B cell (primary cell): Measurements from ENCODE around the gene ASCL2. TPM values are rescaled to one million over a fixed set of nuclear protein-coding genes. Genes with fewer than 3 reads are reported as not detected.

Experiments used
- ATAC-seq: fragments of 200-7000 bp; cut with Tn5 transposase; one replicate; pipeline ENCODE4 v1.10.0; 2021; ENCODE audit warnings: low read depth, mild to moderate bottlenecking, moderate number of reproducible peaks, moderate library complexity
- CTCF ChIA-PET: fragments of 350-600 bp; sonication (Branson Sonifier 250); formaldehyde crosslinking; loops from one replicate; lab custom pipeline; 2021; ENCODE audit warnings: antibody characterized with exemption, inconsistent platforms; lab: Charles Lee
- POLR2A ChIA-PET: fragments of 350-600 bp; sonication (Branson Sonifier 250); formaldehyde crosslinking; loops from one replicate; lab custom pipeline; 2021; ENCODE audit warnings: antibody characterized with exemption; lab: Charles Lee
- DNase-seq: peaks from one replicate; pipeline ENCODE4 v3.0.0; 2013
- H2AFZ ChIP-seq: 2 replicates; pipeline ENCODE4 v1.6.1; 2012; ENCODE audit warnings: mild to moderate bottlenecking, low read depth, low read length; ENCODE audit not compliant: insufficient read depth, poor library complexity, severe bottlenecking
- H3K27ac ChIP-seq, 2 donors: 1 replicate in 1 of 2; 2 replicates in 1 of 2; pipeline ENCODE4 v1.5.1; 2012 to 2013; ENCODE audit warnings: low read length in 2 of 2, mild to moderate bottlenecking in 2 of 2, moderate library complexity in 1 of 2
- H3K27me3 ChIP-seq, 4 experiments: fragments of 200-600 bp in 1 of 4; sonication (generic) in 1 of 4; replicated peaks in 1 of 4; 1 replicate in 2 of 4; 2 replicates in 2 of 4; pipeline versions ENCODE4 v1.6.1 to v1.7.0; 2013 to 2016; ENCODE audit warnings: low read length in 3 of 4, mild to moderate bottlenecking in 2 of 4, mixed read lengths in 1 of 4, moderate library complexity in 1 of 4; ENCODE audit not compliant: insufficient read depth in 4 of 4, control insufficient read depth in 3 of 4; ENCODE audit errors: control extremely low read depth in 1 of 4
- H3K36me3 ChIP-seq, 2 experiments: replicated peaks in 1 of 2; 1 replicate in 1 of 2; 2 replicates in 1 of 2; pipeline versions ENCODE4 v1.6.1 to v1.7.1; 2013; ENCODE audit warnings: low read length in 1 of 2; ENCODE audit not compliant: insufficient read depth in 2 of 2, control insufficient read depth in 1 of 2; ENCODE audit errors: control extremely low read depth in 1 of 2, extremely low read depth in 1 of 2
- H3K4me1 ChIP-seq, 2 donors: fragments of 200-600 bp in 1 of 2; sonication (generic) in 1 of 2; 1 replicate in 1 of 2; 2 replicates in 1 of 2; pipeline versions ENCODE4 v1.5.1 to v1.6.1; 2013 to 2017; ENCODE audit warnings: low read length in 2 of 2; ENCODE audit not compliant: control insufficient read depth in 2 of 2, insufficient read depth in 2 of 2
- H3K4me2 ChIP-seq: replicated peaks from 2 replicates; pipeline ENCODE3; 2012; ENCODE audit warnings: mild to moderate bottlenecking, low read depth, low read length; ENCODE audit not compliant: poor library complexity, severe bottlenecking
- H3K4me3 ChIP-seq, 5 experiments: fragments of 200-600 bp in 1 of 5; sonication (generic) in 1 of 5; 1 replicate in 3 of 5; 2 replicates in 2 of 5; pipeline versions ENCODE4 v1.5.1 to v1.7.0; 2011 to 2016; ENCODE audit warnings: low read length in 4 of 5, mild to moderate bottlenecking in 4 of 5, low read depth in 2 of 5, control low read depth in 1 of 5, moderate library complexity in 1 of 5; ENCODE audit not compliant: insufficient read depth in 1 of 5; ENCODE audit errors: control extremely low read depth in 1 of 5, extremely low read depth in 1 of 5
- H3K79me2 ChIP-seq: fragments of 200-600 bp; sonication (generic); one replicate; pipeline ENCODE4 v1.6.0; 2016; ENCODE audit warnings: low read length; ENCODE audit not compliant: control insufficient read depth, insufficient read depth
- H3K9ac ChIP-seq: fragments of 200-600 bp; sonication (generic); 2 replicates; pipeline ENCODE4 v1.6.1; 2017; ENCODE audit warnings: mild to moderate bottlenecking, low read length, moderate library complexity
- H3K9me3 ChIP-seq, 3 donors: one replicate each; pipeline versions ENCODE4 v1.6.1 to v1.7.1; 2013; ENCODE audit warnings: low read length in 2 of 3; ENCODE audit not compliant: control insufficient read depth in 2 of 3, insufficient read depth in 1 of 3; ENCODE audit errors: control extremely low read depth in 1 of 3
- H4K20me1 ChIP-seq: 2 replicates; pipeline ENCODE4 v1.6.0; 2012; ENCODE audit warnings: mild to moderate bottlenecking, low read length; ENCODE audit not compliant: insufficient read depth, control insufficient read depth, poor library complexity, severe bottlenecking
- H3K27ac Mint-ChIP-seq: one replicate; pipeline ENCODE4 v1.8.0; 2021; ENCODE audit warnings: mixed read lengths
- H3K27me3 Mint-ChIP-seq: one replicate; pipeline ENCODE4 v1.8.0; 2021; ENCODE audit warnings: mixed read lengths
- H3K4me1 Mint-ChIP-seq: one replicate; pipeline ENCODE4 v1.8.0; 2021; ENCODE audit warnings: mixed read lengths
- H3K4me3 Mint-ChIP-seq: one replicate; pipeline ENCODE4 v1.8.0; 2021; ENCODE audit warnings: mixed read lengths
- H3K9me3 Mint-ChIP-seq: one replicate; pipeline ENCODE4 v1.8.0; 2022; ENCODE audit warnings: mixed read lengths; ENCODE audit not compliant: insufficient read depth
- EZH2 ChIP-seq: IDR thresholded peaks from 2 replicates; pipeline ENCODE4 v1.6.1; 2012; ENCODE audit warnings: borderline replicate concordance, low read depth, mild to moderate bottlenecking, moderate library complexity, low read length; ENCODE audit not compliant: insufficient read depth, poor library complexity, severe bottlenecking
- WGBS: methylation state at CpG from one replicate; pipeline ENCODE4 v1.1.5; 2013; ENCODE audit warnings: missing lambda C conversion rate; ENCODE audit not compliant: insufficient coverage; 5-methylcytosine and 5-hydroxymethylcytosine counted together
- intact Hi-C: fragments of 100-400 bp; cut with micrococcal nuclease; formaldehyde crosslinking; loops from one replicate; pipeline ENCODE4 v1.10.0; 2022
- polyA plus RNA-seq: library from polyadenylated mRNA; depleted of rRNA; stranded (reverse); fragments of >200 nt; gene quantifications from 2 replicates; pipeline ENCODE4 v1.2.3, GENCODE V29; 2012
- total RNA-seq, 2 donors: library from RNA; stranded (reverse); fragments of 120-200 nt in 1 of 2; gene quantifications; 1 replicate in 1 of 2; 2 replicates in 1 of 2; pipeline versions ENCODE4 v1.2.3 to v1.2.4, GENCODE V29; 2013 to 2022
- TF ChIP-seq, protein P1 (sequence below): fragments of 200-600 bp; IDR thresholded peaks from one replicate; pipeline ENCODE4 v1.8.0; 2022; ENCODE audit warnings: antibody characterized with exemption, mild to moderate bottlenecking

The ASCL2 gene
- total and polyA plus RNA-seq, 2 donors (not counting 1 experiment from before 2014, with no cell fraction given): 2.1 to 2.2 TPM

DNA sequence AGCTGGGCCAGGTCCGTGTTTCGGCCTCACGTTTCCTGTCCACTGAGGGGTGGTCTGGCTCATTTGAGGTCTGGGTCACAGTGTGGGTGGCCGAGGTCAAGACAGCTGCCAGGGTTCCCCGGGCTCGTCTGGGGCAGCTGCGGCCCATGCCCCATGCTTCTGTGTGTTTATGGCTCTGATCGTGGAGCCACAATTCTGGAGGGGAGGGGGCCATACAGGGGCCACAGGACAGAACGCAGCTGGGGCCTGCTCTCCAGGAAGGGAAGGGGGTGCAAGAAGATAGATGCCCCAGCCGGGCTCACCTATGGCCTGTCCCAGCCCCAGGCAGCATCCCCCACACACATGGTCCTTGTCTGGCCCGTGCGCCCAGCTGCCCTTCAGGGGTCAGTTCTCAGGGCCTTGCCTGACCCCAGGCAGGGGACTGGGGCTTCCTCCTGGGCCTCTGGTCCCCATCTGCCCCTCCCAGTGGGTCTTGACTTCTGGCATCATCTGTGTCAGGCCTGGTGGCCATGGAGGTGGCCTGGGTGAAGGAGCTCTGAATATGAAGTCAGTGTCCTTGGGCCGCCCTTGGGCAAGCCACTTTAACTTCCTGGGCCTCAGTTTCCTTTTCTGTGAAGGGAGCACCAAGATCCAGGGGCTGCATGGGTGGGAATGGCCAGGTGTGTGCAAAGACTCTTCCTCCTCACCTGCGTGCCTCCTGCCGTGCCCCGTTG is 39.8 kb upstream of the ASCL2 start:
- no peaks in the 10 kb centered on the region for H3K36me3 ChIP-seq
- H3K4me3 Mint-ChIP-seq: no peak overlapping the region
- no peak for DNase-seq
- ChIA-PET POLR2A (interaction anchor here (1.4 kb wide), 1 partner anchor 68 kb away, joined by 3 read pairs; no protein-coding TSS in a partner anchor), CTCF (interaction anchor here (1.1 to 15.0 kb wide), 3 partner anchors 8 to 221 kb away, joined by 4 to 583 read pairs (median 7); partner anchors contain the start of genes C11orf21 and TSPAN32)
- intact Hi-C loops: no loop called here
- H3K4me2 ChIP-seq: no peak overlapping the region
- TF ChIP-seq, protein P1, sequence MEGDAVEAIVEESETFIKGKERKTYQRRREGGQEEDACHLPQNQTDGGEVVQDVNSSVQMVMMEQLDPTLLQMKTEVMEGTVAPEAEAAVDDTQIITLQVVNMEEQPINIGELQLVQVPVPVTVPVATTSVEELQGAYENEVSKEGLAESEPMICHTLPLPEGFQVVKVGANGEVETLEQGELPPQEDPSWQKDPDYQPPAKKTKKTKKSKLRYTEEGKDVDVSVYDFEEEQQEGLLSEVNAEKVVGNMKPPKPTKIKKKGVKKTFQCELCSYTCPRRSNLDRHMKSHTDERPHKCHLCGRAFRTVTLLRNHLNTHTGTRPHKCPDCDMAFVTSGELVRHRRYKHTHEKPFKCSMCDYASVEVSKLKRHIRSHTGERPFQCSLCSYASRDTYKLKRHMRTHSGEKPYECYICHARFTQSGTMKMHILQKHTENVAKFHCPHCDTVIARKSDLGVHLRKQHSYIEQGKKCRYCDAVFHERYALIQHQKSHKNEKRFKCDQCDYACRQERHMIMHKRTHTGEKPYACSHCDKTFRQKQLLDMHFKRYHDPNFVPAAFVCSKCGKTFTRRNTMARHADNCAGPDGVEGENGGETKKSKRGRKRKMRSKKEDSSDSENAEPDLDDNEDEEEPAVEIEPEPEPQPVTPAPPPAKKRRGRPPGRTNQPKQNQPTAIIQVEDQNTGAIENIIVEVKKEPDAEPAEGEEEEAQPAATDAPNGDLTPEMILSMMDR: no peak
- TF ChIP-seq EZH2: no peak
- no peaks in the 10 kb centered on the region for H4K20me1 ChIP-seq
- peaks cover 12 to 17% of the 10 kb centered on the region in 2 donors for H3K4me1 ChIP-seq
- H3K27ac ChIP-seq: no peak overlapping the region
- H3K9me3 Mint-ChIP-seq: no peaks in the 10 kb centered on the region
- WGBS: 86% methylated on average over 14 of the region's 16 CpGs
- H3K9ac ChIP-seq: no peak overlapping the region
- H3K4me3 ChIP-seq: no peak overlapping the region
- no peaks in the 10 kb centered on the region for H3K27me3 Mint-ChIP-seq
- H2AFZ ChIP-seq: no peak overlapping the region
- no peaks in the 10 kb centered on the region for H3K9me3 ChIP-seq
- peaks cover 13% of the 10 kb centered on the region for H3K4me1 Mint-ChIP-seq
- ATAC-seq: no peak
- peaks cover 6% of the 10 kb centered on the region for H3K79me2 ChIP-seq
- H3K27me3 ChIP-seq: no peaks in the 10 kb centered on the region
- no peak overlapping the region for H3K27ac Mint-ChIP-seq
